ENCODE measurements around the gene PDE4A. TPM values are rescaled to one million over a fixed set of nuclear protein-coding genes. Genes with fewer than 3 reads are reported as not detected.
"Not testable (repeated sequence)": the region's sequence is repeated elsewhere in the genome, so short reads cannot be mapped to it uniquely, and the experiment has no call there.

PDE4A gene
- 10 to 100 TPM; 15.7 to 17.5 TPM for total RNA-seq

GRCh38 chr19:10420444-10421239 is at the start of gene PDE4A:
Gene PDE4A (plus strand): TSS chr19:10420538. CDS start chr19:10420765, 227 bp downstream.
- H3K9me3 Mint-ChIP-seq: no peaks in the 10 kb centered on the region
- H3K36me3 Mint-ChIP-seq: peaks cover 3% of the 10 kb centered on the region
- peak within 1 kb of the TSS; percentile 47 for H3K27ac Mint-ChIP-seq
- CTCF ChIA-PET: interaction anchor here (0.9 to 27.2 kb wide), 5 partner anchors 12 to 151 kb away, joined by 4 to 836 read pairs (median 4); partner anchors contain the start of gene CDC37
- POLR2A ChIA-PET: interaction anchor here (0.5 to 1.7 kb wide), 2 partner anchors 16 to 446 kb away, joined by 3 to 7 read pairs; no protein-coding TSS in a partner anchor
- peaks cover 66% of the 10 kb centered on the region for H3K4me1 Mint-ChIP-seq (ENCODE audit: low read depth)
- H3K27me3 Mint-ChIP-seq: peaks cover 49% of the 10 kb centered on the region
- peak; percentile 80 for DNase-seq
- H3K4me3 Mint-ChIP-seq: peak within 1 kb of the TSS; percentile 71
- intact Hi-C loops (cut with micrococcal nuclease): no loop called here

- Mint-ChIP-seq H3K36me3 (peaks cover 30% of the 10 kb centered on the region), H3K27ac (no peak overlapping the region), H3K4me3 (no peak overlapping the region), H3K4me1 (ENCODE audit: low read depth) (peaks cover 2% of the 10 kb centered on the region), H3K27me3 (no peaks in the 10 kb centered on the region), H3K9me3 (no peaks in the 10 kb centered on the region)
- intact Hi-C loops (cut with micrococcal nuclease): no loop called here
- CTCF ChIA-PET: interaction anchor here (0.8 to 1.7 kb wide), 4 partner anchors 16 to 114 kb away, joined by 3 to 4 read pairs (median 3); no protein-coding TSS in a partner anchor
- POLR2A ChIA-PET: no interaction called here
- no peak for DNase-seq
Measured at GRCh38 chr19:10372690-10373089, 47.6 kb upstream of the PDE4A start.

- no peak overlapping the region for H3K27ac Mint-ChIP-seq
Measured at GRCh38 chr19:10374931-10375330, 45.4 kb upstream of the PDE4A start.

GRCh38 chr19:10377140-10377640 is 43.1 kb upstream of the PDE4A start:
- H3K4me3 Mint-ChIP-seq; H3K9me3 Mint-ChIP-seq; DNase-seq; H3K27ac Mint-ChIP-seq; intact Hi-C loops (cut with micrococcal nuclease); H3K27me3 Mint-ChIP-seq; POLR2A ChIA-PET: not testable (repeated sequence)
- CTCF ChIA-PET: interaction anchor here (1.1 to 1.3 kb wide), 2 partner anchors 15 to 106 kb away, joined by 3 read pairs; partner anchors contain the start of gene ICAM1
- Mint-ChIP-seq H3K4me1 (ENCODE audit: low read depth) (peaks cover 20% of the 10 kb centered on the region), H3K36me3 (peaks cover 24% of the 10 kb centered on the region)

More at GRCh38 chr19:10374931-10375330, 45.4 kb upstream of the PDE4A start:
- intact Hi-C loops (cut with micrococcal nuclease): no loop called here
- Mint-ChIP-seq H3K36me3 (peaks cover 23% of the 10 kb centered on the region), H3K4me1 (ENCODE audit: low read depth) (peaks cover 10% of the 10 kb centered on the region), H3K4me3 (no peak overlapping the region), H3K9me3 (no peaks in the 10 kb centered on the region), H3K27me3 (no peaks in the 10 kb centered on the region)
- ChIA-PET CTCF (interaction anchor here (1.3 kb wide), 1 partner anchor 14 kb away, joined by 4 read pairs; no protein-coding TSS in a partner anchor), POLR2A (interaction anchor here (0.6 kb wide), 1 partner anchor 18 kb away, joined by 6 read pairs; no protein-coding TSS in a partner anchor)
- no peak for DNase-seq

- peak overlapping the region; percentile 2 for H3K27ac Mint-ChIP-seq
- peaks cover 24% of the 10 kb centered on the region for H3K36me3 Mint-ChIP-seq
- no peak for DNase-seq
- intact Hi-C loops (cut with micrococcal nuclease): no loop called here
- H3K9me3 Mint-ChIP-seq: no peaks in the 10 kb centered on the region
- peaks cover 20% of the 10 kb centered on the region for H3K4me1 Mint-ChIP-seq (ENCODE audit: low read depth)
- H3K27me3 Mint-ChIP-seq: no peaks in the 10 kb centered on the region
- no peak overlapping the region for H3K4me3 Mint-ChIP-seq
- POLR2A ChIA-PET: no interaction called here
- CTCF ChIA-PET: interaction anchor here (0.7 to 3.2 kb wide), 4 partner anchors 13 to 118 kb away, joined by 3 to 33 read pairs (median 4); partner anchors contain the start of gene ICAM1
Measured at GRCh38 chr19:10378124-10378523, 42.2 kb upstream of the PDE4A start.

- Mint-ChIP-seq H3K36me3 (peaks cover 19% of the 10 kb centered on the region), H3K4me1 (ENCODE audit: low read depth) (peaks cover 20% of the 10 kb centered on the region), H3K9me3 (no peaks in the 10 kb centered on the region), H3K4me3 (peak overlapping the region; percentile 88), H3K27me3 (no peaks in the 10 kb centered on the region), H3K27ac (peak overlapping the region; percentile 88)
- intact Hi-C loops (cut with micrococcal nuclease): loop anchor here (1.0 to 2.0 kb wide), 5 partner anchors 23 to 121 kb away; partner anchors contain the start of genes CDC37, ICAM1 and RAVER1
- ChIA-PET POLR2A (interaction anchor here (0.6 to 2.7 kb wide), 8 partner anchors 9 to 143 kb away, joined by 3 to 20 read pairs (median 6); partner anchors contain the start of gene ICAM1), CTCF (interaction anchor here (0.6 to 4.6 kb wide), 8 partner anchors 9 to 699 kb away, joined by 3 to 33 read pairs (median 12); partner anchors contain the start of genes CDC37 and ICAM1)
- no peak for DNase-seq
Measured at GRCh38 chr19:10379880-10380312, 40.4 kb upstream of the PDE4A start.

GRCh38 chr19:10380313-10381102 is 39.8 kb upstream of the PDE4A start, which contains the start of gene TYK2:
Gene TYK2 (minus strand): TSS chr19:10380572. CDS start chr19:10378406, 2,166 bp downstream.
- H3K4me1 Mint-ChIP-seq (ENCODE audit: low read depth): peaks cover 20% of the 10 kb centered on the region
- H3K27me3 Mint-ChIP-seq: no peaks in the 10 kb centered on the region
- peak within 1 kb of the TSS; percentile 88 for H3K27ac Mint-ChIP-seq
- DNase-seq: peak; percentile 98
- POLR2A ChIA-PET: interaction anchor here (0.6 to 2.7 kb wide), 10 partner anchors 9 to 144 kb away, joined by 3 to 20 read pairs (median 5); partner anchors contain the start of gene ICAM1
- intact Hi-C loops (cut with micrococcal nuclease): loop anchor here (1.0 to 2.0 kb wide), 5 partner anchors 23 to 122 kb away; partner anchors contain the start of genes CDC37, ICAM1 and RAVER1
- peaks cover 17% of the 10 kb centered on the region for H3K36me3 Mint-ChIP-seq
- H3K4me3 Mint-ChIP-seq: peak within 1 kb of the TSS; percentile 88
- no peaks in the 10 kb centered on the region for H3K9me3 Mint-ChIP-seq
- CTCF ChIA-PET: interaction anchor here (0.6 to 4.6 kb wide), 9 partner anchors 8 to 700 kb away, joined by 3 to 33 read pairs (median 4); partner anchors contain the start of genes CDC37 and ICAM1

GRCh38 chr19:10383223-10383499 is 37.2 kb upstream of the PDE4A start:
- Mint-ChIP-seq H3K36me3 (peaks cover 11% of the 10 kb centered on the region), H3K4me1 (ENCODE audit: low read depth) (peaks cover 21% of the 10 kb centered on the region)
- H3K9me3 Mint-ChIP-seq; DNase-seq; H3K4me3 Mint-ChIP-seq; POLR2A ChIA-PET; H3K27ac Mint-ChIP-seq; intact Hi-C loops (cut with micrococcal nuclease); H3K27me3 Mint-ChIP-seq: not testable (repeated sequence)
- CTCF ChIA-PET: interaction anchor here (0.7 to 4.6 kb wide), 5 partner anchors 8 to 164 kb away, joined by 3 to 30 read pairs (median 6); partner anchors contain the start of genes CDC37 and ICAM1

- Mint-ChIP-seq H3K4me3 (no peak overlapping the region), H3K9me3 (no peaks in the 10 kb centered on the region), H3K36me3 (peaks cover 4% of the 10 kb centered on the region), H3K27me3 (no peaks in the 10 kb centered on the region), H3K4me1 (ENCODE audit: low read depth) (peaks cover 13% of the 10 kb centered on the region), H3K27ac (no peak overlapping the region)
- DNase-seq: no peak
- POLR2A ChIA-PET: interaction anchor here (0.6 kb wide), 1 partner anchor 50 kb away, joined by 3 read pairs; no protein-coding TSS in a partner anchor
- intact Hi-C loops (cut with micrococcal nuclease): no loop called here
- CTCF ChIA-PET: interaction anchor here (1.2 kb wide), 1 partner anchor 126 kb away, joined by 4 read pairs; no protein-coding TSS in a partner anchor
Measured at GRCh38 chr19:10384580-10384979, 35.8 kb upstream of the PDE4A start.

GRCh38 chr19:10388957-10389356 is 31.4 kb upstream of the PDE4A start:
- no peak overlapping the region for H3K27ac Mint-ChIP-seq
- intact Hi-C loops (cut with micrococcal nuclease): loop anchor here (1.0 to 5.0 kb wide), 3 partner anchors 120 to 457 kb away; no protein-coding TSS in a partner anchor
- DNase-seq: peak; percentile 89
- no peaks in the 10 kb centered on the region for H3K27me3 Mint-ChIP-seq
- H3K4me1 Mint-ChIP-seq (ENCODE audit: low read depth): peaks cover 7% of the 10 kb centered on the region
- CTCF ChIA-PET: interaction anchor here (0.6 to 4.8 kb wide), 58 partner anchors 9 to 531 kb away, joined by 3 to 212 read pairs (median 4); partner anchors contain the start of genes CDC37, DNM2, FDX2 and ICAM1
- no peak overlapping the region for H3K4me3 Mint-ChIP-seq
- POLR2A ChIA-PET: interaction anchor here (0.9 to 2.8 kb wide), 5 partner anchors 8 to 135 kb away, joined by 3 to 13 read pairs (median 7); partner anchors contain the start of gene TYK2
- H3K36me3 Mint-ChIP-seq: peaks cover 10% of the 10 kb centered on the region
- H3K9me3 Mint-ChIP-seq: no peaks in the 10 kb centered on the region

- ChIA-PET CTCF (interaction anchor here (0.6 to 5.2 kb wide), 22 partner anchors 10 to 460 kb away, joined by 3 to 212 read pairs (median 8); partner anchors contain the start of genes CDC37, ICAM1, ICAM4 and ICAM5), POLR2A (interaction anchor here (1.5 to 2.8 kb wide), 3 partner anchors 9 to 130 kb away, joined by 7 to 13 read pairs (median 8); partner anchors contain the start of gene TYK2)
- Mint-ChIP-seq H3K4me1 (ENCODE audit: low read depth) (peaks cover 7% of the 10 kb centered on the region), H3K27ac (no peak overlapping the region), H3K4me3 (no peak overlapping the region), H3K27me3 (no peaks in the 10 kb centered on the region), H3K9me3 (no peaks in the 10 kb centered on the region), H3K36me3 (peaks cover 13% of the 10 kb centered on the region)
- DNase-seq: peak; percentile 47
- intact Hi-C loops (cut with micrococcal nuclease): loop anchor here (1.0 to 5.0 kb wide), 3 partner anchors 121 to 458 kb away; no protein-coding TSS in a partner anchor
Measured at GRCh38 chr19:10389863-10390262, 30.5 kb upstream of the PDE4A start.
